ENCODE data around the gene PIK3CA. TPM values are rescaled to one million over a fixed set of nuclear protein-coding genes. Genes with fewer than 3 reads are reported as not detected.
"Not testable (repeated sequence)": the region's sequence is repeated elsewhere in the genome, so short reads cannot be mapped to it uniquely, and the experiment has no call there.

Gene PIK3CA
- total RNA-seq, 4 donors from 2014 or later = 10.6 to 20.8 (median 17.2) TPM

- Histone ChIP-seq H3K9me3 (no peaks in the 10 kb centered on the region), H3K27me3 (no peaks in the 10 kb centered on the region), H3K4me3 (no peak overlapping the region), H3K36me3 (peaks cover 0 to 70% (median 3%) of the 10 kb centered on the region in 3 donors), H3K27ac (no peak overlapping the region), H3K4me1 (no peaks in the 10 kb centered on the region)
- TF ChIP-seq POLR2A (IDR thresholded peaks at IDR 0.05) (no peak), CTCF (IDR thresholded peaks at IDR 0.05) (no peak)
- DNase-seq = no peak
- intact Hi-C loops (cut with DNase I) = no loop called here
- 88 to 92% methylated on average over 4 of the region's 4 CpGs for WGBS, 2 donors
Observed at GRCh38 chr3:179234199-179234598, 86.0 kb downstream of the PIK3CA start.

GRCh38 chr3:179236669-179237301 lies 88.6 kb downstream of the PIK3CA start:
- Histone ChIP-seq H3K36me3 (peaks cover 0 to 47% (median under 1%) of the 10 kb centered on the region in 3 donors), H3K27me3 (no peaks in the 10 kb centered on the region), H3K27ac (no peak overlapping the region), H3K4me1 (no peaks in the 10 kb centered on the region), H3K4me3 (no peak overlapping the region), H3K9me3 (no peaks in the 10 kb centered on the region)
- TF ChIP-seq CTCF (IDR thresholded peaks at IDR 0.05) = no peak
- no peak for TF ChIP-seq POLR2A (IDR thresholded peaks at IDR 0.05)
- 79 to 88% methylated on average over 2 of the region's 2 CpGs for WGBS, 2 donors
- no peak for DNase-seq
- intact Hi-C loops (cut with DNase I) = no loop called here

GRCh38 chr3:179240299-179240698 lies 92.1 kb downstream of the PIK3CA start:
- intact Hi-C loops (cut with DNase I); H3K27ac ChIP-seq; DNase-seq; H3K4me3 ChIP-seq; H3K9me3 ChIP-seq; H3K27me3 ChIP-seq; H3K4me1 ChIP-seq: not testable (repeated sequence)
- H3K36me3 ChIP-seq = peaks cover 0 to 12% (median 0%) of the 10 kb centered on the region in 3 donors
- whole genome bisulfite sequencing, 2 donors = 33 to 52% methylated on average over 1 of the region's 1 CpG

- DNase-seq; intact Hi-C loops (cut with DNase I); H3K27me3 ChIP-seq; H3K4me1 ChIP-seq; H3K27ac ChIP-seq; H3K9me3 ChIP-seq; H3K36me3 ChIP-seq; H3K4me3 ChIP-seq: not testable (repeated sequence)
- WGBS, 2 donors = 91 to 95% methylated on average over 1 of the region's 2 CpGs
Observed at GRCh38 chr3:179242859-179243258, 94.7 kb downstream of the PIK3CA start.

GRCh38 chr3:179244878-179245277 lies 96.7 kb downstream of the PIK3CA start:
- Histone ChIP-seq H3K27me3 (no peaks in the 10 kb centered on the region), H3K9me3 (no peaks in the 10 kb centered on the region)
- TF ChIP-seq CTCF (IDR thresholded peaks at IDR 0.05) (no peak), POLR2A (IDR thresholded peaks at IDR 0.05) (no peak)

GRCh38 chr3:179247289-179248015 lies 99.3 kb downstream of the PIK3CA start:
- Histone ChIP-seq H3K36me3 (peaks cover 0 to 16% (median 0%) of the 10 kb centered on the region in 3 donors), H3K4me3 (no peak overlapping the region), H3K27me3 (no peaks in the 10 kb centered on the region), H3K9me3 (no peaks in the 10 kb centered on the region), H3K27ac (no peak overlapping the region), H3K4me1 (no peaks in the 10 kb centered on the region)
- DNase-seq = no peak
- intact Hi-C loops (cut with DNase I) = no loop called here
- WGBS, 2 donors = 88 to 93% methylated on average over 3 of the region's 3 CpGs
- no peak for TF ChIP-seq CTCF (IDR thresholded peaks at IDR 0.05)
- no peak for TF ChIP-seq POLR2A (IDR thresholded peaks at IDR 0.05)

More at GRCh38 chr3:179244878-179245277, 96.7 kb downstream of the PIK3CA start:
- DNase-seq = no peak
- no peak overlapping the region for H3K27ac ChIP-seq
- no peaks in the 10 kb centered on the region for H3K4me1 ChIP-seq
- WGBS, 2 donors = 80 to 91% methylated on average over 1 of the region's 1 CpG
- H3K4me3 ChIP-seq = no peak overlapping the region
- peaks cover 0 to 6% (median 0%) of the 10 kb centered on the region in 3 donors for H3K36me3 ChIP-seq
- intact Hi-C loops (cut with DNase I) = no loop called here

All from esophagus squamous epithelium (tissue), 5 donors.